ENCODE measurements around the gene RBBP7. TPM values are rescaled to one million over a fixed set of nuclear protein-coding genes. Genes with fewer than 3 reads are reported as not detected.

Gene RBBP7
- total and polyA plus RNA-seq, 2 of the 13 experiments (the other 11 are each of a cell fraction or from before 2014, with no cell fraction given) = 89.5 to 145 TPM

DNA sequence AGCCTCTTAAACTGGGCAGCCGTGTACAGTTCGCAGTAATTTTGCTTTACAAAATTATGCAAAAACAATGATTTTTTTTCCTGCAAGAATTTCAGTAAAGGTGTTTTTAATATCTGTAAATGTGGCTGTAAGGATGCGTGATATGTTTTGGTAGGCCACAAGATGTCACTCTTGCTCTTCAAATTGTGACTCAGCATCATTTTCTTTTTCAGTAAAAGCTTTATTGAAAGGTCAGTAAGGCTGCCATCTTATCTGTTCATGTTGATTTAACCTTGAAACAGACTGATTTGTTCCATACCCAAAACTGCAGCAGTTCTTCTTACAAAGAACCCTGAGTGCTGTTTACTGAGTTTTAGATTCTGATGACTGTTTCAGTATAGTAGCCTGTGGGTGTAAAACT is 44.0 kb downstream of the RBBP7 start (continued):
- TF ChIP-seq, protein P1, sequence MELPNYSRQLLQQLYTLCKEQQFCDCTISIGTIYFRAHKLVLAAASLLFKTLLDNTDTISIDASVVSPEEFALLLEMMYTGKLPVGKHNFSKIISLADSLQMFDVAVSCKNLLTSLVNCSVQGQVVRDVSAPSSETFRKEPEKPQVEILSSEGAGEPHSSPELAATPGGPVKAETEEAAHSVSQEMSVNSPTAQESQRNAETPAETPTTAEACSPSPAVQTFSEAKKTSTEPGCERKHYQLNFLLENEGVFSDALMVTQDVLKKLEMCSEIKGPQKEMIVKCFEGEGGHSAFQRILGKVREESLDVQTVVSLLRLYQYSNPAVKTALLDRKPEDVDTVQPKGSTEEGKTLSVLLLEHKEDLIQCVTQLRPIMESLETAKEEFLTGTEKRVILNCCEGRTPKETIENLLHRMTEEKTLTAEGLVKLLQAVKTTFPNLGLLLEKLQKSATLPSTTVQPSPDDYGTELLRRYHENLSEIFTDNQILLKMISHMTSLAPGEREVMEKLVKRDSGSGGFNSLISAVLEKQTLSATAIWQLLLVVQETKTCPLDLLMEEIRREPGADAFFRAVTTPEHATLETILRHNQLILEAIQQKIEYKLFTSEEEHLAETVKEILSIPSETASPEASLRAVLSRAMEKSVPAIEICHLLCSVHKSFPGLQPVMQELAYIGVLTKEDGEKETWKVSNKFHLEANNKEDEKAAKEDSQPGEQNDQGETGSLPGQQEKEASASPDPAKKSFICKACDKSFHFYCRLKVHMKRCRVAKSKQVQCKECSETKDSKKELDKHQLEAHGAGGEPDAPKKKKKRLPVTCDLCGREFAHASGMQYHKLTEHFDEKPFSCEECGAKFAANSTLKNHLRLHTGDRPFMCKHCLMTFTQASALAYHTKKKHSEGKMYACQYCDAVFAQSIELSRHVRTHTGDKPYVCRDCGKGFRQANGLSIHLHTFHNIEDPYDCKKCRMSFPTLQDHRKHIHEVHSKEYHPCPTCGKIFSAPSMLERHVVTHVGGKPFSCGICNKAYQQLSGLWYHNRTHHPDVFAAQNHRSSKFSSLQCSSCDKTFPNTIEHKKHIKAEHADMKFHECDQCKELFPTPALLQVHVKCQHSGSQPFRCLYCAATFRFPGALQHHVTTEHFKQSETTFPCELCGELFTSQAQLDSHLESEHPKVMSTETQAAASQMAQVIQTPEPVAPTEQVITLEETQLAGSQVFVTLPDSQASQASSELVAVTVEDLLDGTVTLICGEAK (IDR thresholded peaks at IDR 0.05) = peak; percentile 68
- TF ChIP-seq, protein P1 (CRISPR knock-in tag; IDR thresholded peaks at IDR 0.05) = no peak; the same call in 1 of the 2 replicates
- TF ChIP-seq SMYD3 (CRISPR knock-in tag; IDR thresholded peaks at IDR 0.05) (no peak), FOXA1 (IDR thresholded peaks at IDR 0.05) (no peak), FOXA1 (CRISPR knock-in tag; IDR thresholded peaks at IDR 0.05) (peak; percentile 75), ZFYVE20 (CRISPR knock-in tag; IDR thresholded peaks at IDR 0.05; ENCODE audit: borderline replicate concordance, low read depth) (no peak)

All from HepG2 (cell line).